KOPT-K1 (cell line): ENCODE results near the gene SLAMF1.
"Not testable (repeated sequence)": the region's sequence is repeated elsewhere in the genome, so short reads cannot be mapped to it uniquely, and the experiment has no call there.

Source experiments
- H3K27ac ChIP-seq: fragments of 200-600 bp; sonication (generic); 2 replicates; pipeline ENCODE4 v1.5.1; 2016; ENCODE audit warnings: antibody characterized with exemption, mild to moderate bottlenecking, low read depth, low read length; ENCODE audit not compliant: poor library complexity, severe bottlenecking
- H3K36me3 ChIP-seq: fragments of 200-600 bp; sonication (generic); 2 replicates; pipeline ENCODE4 v1.5.1; 2017; ENCODE audit warnings: antibody characterized with exemption, mild to moderate bottlenecking, low read length, moderate library complexity; ENCODE audit not compliant: insufficient read depth
- H3K9me3 ChIP-seq: fragments of 200-600 bp; sonication (generic); 2 replicates; pipeline ENCODE4 v1.5.1; 2017; ENCODE audit warnings: antibody characterized with exemption, low read length, mild to moderate bottlenecking; ENCODE audit not compliant: insufficient read depth, poor library complexity, severe bottlenecking

Gene SLAMF1

DNA sequence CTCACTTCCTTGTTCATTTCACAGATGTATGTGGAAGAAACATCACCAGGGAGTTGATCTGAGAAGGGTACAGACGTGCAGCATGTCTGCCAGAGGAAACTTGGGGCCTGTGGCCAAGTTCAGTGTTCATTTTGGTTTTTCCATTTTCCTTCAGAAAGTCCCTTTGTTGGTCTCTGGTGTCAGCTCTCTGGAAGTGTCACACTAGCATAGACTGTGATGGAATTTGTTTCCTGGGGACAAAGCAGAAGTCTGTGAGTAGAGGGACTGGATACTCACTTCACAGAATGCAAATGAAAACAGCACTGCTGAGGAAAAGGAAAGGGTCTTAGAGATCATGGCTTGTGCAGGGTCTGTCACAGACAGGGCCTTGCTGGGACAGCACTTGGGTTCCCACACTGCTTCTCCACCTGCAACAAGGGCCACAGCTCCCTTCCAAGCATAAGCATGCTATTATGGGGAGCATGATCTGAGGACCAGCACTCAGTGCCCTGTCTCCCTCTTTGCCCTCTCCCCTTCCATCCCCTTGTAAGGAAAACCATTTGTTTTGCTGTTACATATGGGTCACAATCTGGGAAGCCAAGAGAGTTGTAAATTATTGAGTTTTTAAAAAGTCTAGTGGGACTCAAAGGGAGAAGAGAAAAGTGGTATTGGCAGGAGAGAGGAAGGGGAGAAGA lies 36.1 kb downstream of the SLAMF1 start:
- H3K27ac ChIP-seq: peak overlapping the region; percentile 44
- no peaks in the 10 kb centered on the region for H3K9me3 ChIP-seq

GRCh38 chr1:160608941-160609340 lies 37.9 kb downstream of the SLAMF1 start:
- Histone ChIP-seq H3K27ac (peak overlapping the region; percentile 12), H3K9me3 (peaks cover 13% of the 10 kb centered on the region), H3K36me3 (peaks cover 12% of the 10 kb centered on the region; the same call in 1 of the 2 replicates)

More for the DNA sequence above, 36.1 kb downstream of the SLAMF1 start:
- peaks cover 12% of the 10 kb centered on the region; the same call in 1 of the 2 replicates for H3K36me3 ChIP-seq

- Histone ChIP-seq H3K27ac (peak overlapping the region; percentile 21), H3K36me3 (peaks cover 12% of the 10 kb centered on the region; the same call in 1 of the 2 replicates)
Observed at GRCh38 chr1:160608514-160608913, 38.3 kb downstream of the SLAMF1 start.

DNA sequence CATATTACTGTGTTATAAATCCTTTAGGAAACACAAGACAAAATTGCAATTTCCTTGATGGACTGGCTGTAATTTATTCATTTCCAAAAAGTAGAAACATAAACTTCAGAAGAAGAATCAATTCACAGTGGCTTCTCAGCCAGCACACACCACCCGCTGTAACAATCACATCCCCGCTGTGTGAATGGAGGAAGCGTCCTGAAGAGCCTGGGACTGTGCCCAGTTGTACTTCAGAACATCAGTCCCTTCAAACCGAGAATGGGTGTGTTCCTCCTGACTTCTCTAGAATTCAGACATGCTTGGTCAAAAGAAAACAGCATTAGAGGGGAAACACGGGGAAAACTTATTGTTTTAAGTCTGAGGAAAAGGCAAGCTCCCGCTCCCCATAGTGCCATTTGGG lies 38.8 kb downstream of the SLAMF1 start:
- peak overlapping the region; percentile 21 for H3K27ac ChIP-seq
- peaks cover 13% of the 10 kb centered on the region for H3K9me3 ChIP-seq
- H3K36me3 ChIP-seq: peaks cover 12% of the 10 kb centered on the region; the same call in 1 of the 2 replicates

More at GRCh38 chr1:160608514-160608913, 38.3 kb downstream of the SLAMF1 start:
- H3K9me3 ChIP-seq: peaks cover 13% of the 10 kb centered on the region

- Histone ChIP-seq H3K27ac (peak overlapping the region; percentile 58), H3K36me3 (peaks cover 12% of the 10 kb centered on the region; the same call in 1 of the 2 replicates), H3K9me3 (peaks cover 13% of the 10 kb centered on the region)
Observed at GRCh38 chr1:160607672-160608032, 39.2 kb downstream of the SLAMF1 start.

- Histone ChIP-seq H3K27ac (peak overlapping the region; percentile 58), H3K36me3 (peaks cover 12% of the 10 kb centered on the region; the same call in 1 of the 2 replicates), H3K9me3 (peaks cover 14% of the 10 kb centered on the region)
Observed at GRCh38 chr1:160607011-160607671, 39.7 kb downstream of the SLAMF1 start.

DNA sequence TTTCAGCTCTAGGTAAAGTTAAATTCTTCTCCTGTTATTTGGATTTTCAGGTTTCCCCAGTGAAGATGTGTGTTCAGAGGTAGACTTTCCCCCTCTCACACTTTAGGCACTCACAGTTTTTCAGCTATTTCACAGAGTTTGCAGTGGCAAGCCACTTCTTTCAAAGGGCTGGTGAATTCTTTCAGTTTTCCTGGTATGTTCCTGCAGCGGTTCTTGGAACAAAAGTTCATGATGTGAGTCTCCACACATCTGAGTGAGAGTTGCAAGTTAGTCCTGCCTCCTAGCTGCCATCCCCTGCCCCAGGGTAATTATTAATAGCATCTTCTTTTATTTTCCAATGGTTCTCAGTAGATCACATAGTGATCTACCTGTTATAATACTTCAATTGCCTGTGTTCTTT lies 40.2 kb downstream of the SLAMF1 start:
- Histone ChIP-seq H3K9me3 (peaks cover 20% of the 10 kb centered on the region), H3K27ac (peak overlapping the region; percentile 58), H3K36me3 (peaks cover 12% of the 10 kb centered on the region; the same call in 1 of the 2 replicates)

GRCh38 chr1:160605792-160606479 lies 40.9 kb downstream of the SLAMF1 start:
- Histone ChIP-seq H3K27ac (peak overlapping the region; percentile 58), H3K9me3 (peaks cover 26% of the 10 kb centered on the region)

GRCh38 chr1:160605205-160605604 lies 41.6 kb downstream of the SLAMF1 start:
- H3K36me3 ChIP-seq: peaks cover 7% of the 10 kb centered on the region; the same call in 1 of the 2 replicates
- peak overlapping the region; percentile 58 for H3K27ac ChIP-seq
- H3K9me3 ChIP-seq: peaks cover 32% of the 10 kb centered on the region

More at GRCh38 chr1:160605792-160606479, 40.9 kb downstream of the SLAMF1 start:
- H3K36me3 ChIP-seq: peaks cover 12% of the 10 kb centered on the region; the same call in 1 of the 2 replicates

DNA sequence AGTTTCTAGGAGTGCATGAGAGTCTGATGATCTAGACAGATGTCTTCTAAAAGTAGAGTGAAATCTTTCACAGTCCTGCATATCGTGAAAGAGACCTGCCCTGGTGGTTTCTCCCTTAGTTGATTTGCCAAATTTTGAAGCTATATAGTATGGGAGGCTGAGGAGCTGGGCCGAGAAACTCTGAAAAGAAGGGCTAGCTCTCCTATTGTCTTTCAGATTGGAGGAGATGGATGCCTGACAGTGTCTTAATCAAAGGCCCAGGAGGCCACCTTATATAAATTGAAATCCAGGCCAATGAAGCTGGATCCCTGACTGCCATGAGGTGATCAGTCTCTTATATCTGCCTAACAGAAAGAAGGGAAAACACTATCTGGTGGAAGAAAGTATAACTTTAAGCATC lies 49.1 kb downstream of the SLAMF1 start:
- Histone ChIP-seq H3K27ac (no peak overlapping the region), H3K36me3 (no peaks in the 10 kb centered on the region), H3K9me3 (peaks cover 36% of the 10 kb centered on the region)

GRCh38 chr1:160597051-160597450 lies 49.8 kb downstream of the SLAMF1 start:
- Histone ChIP-seq H3K9me3 (peaks cover 39% of the 10 kb centered on the region), H3K36me3 (no peaks in the 10 kb centered on the region), H3K27ac (no peak overlapping the region)

DNA sequence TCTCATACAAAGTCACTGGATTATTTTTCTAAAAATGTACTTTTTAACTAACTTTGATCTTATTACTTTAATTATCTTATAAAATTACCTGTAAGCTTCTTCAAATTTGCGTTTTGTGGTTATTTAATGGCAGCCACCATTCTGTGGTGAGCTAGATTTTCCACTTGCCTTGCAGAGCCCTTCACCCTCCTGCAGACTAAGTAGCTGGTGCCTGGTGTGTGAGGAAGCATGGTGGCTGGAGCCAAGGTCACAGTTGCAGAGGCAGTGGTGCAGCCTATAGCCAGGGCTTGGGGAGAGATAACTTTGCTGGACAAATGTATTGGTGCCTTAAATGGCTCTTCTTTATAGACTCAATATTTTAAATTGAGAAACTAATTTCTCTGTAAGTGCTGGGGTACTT lies 56.4 kb downstream of the SLAMF1 start:
- peaks cover 21% of the 10 kb centered on the region for H3K9me3 ChIP-seq
- no peaks in the 10 kb centered on the region for H3K36me3 ChIP-seq
- H3K27ac ChIP-seq: no peak overlapping the region

DNA sequence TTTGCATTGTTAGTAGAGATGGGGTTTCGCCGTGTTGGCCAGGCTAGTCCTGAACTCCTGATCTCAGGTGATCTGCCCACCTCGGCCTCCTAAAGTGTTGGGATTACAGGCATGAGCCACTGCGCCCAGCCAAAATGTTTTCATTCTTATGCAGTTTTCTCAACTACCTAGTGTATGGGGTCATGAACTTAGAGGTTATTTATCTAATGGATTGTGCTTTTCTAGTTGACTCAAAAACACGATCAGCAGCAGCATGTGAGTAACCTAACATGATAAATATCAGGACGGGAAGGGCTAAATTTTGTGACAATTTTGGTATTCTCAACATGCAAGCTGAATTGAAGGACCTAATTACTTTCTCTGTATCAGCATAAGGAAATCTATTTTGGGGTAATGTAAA lies 58.4 kb downstream of the SLAMF1 start:
- Histone ChIP-seq H3K9me3 (peaks cover 13% of the 10 kb centered on the region), H3K36me3 (no peaks in the 10 kb centered on the region), H3K27ac (no peak overlapping the region)

DNA sequence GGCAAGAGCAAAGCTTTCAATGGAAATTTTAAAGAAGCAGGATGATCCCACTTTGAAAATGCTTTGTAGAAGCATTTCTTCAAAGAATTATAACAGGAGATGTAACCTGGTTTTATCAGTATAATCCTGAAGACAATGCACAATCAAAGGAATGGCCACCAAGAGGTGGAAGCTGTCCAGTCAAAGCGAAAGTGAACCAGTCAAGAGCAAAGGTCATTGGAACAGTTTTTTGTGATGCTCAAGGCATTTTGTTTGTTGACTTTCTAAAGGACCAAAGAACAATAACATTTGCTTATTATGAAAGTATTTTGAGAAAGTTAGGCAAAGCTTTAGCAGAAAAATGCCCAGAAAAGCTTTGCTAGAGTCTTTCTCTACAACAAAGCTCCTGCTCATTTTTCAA lies 62.1 kb downstream of the SLAMF1 start:
- peaks cover 10% of the 10 kb centered on the region for H3K9me3 ChIP-seq
- no peak overlapping the region for H3K27ac ChIP-seq
- H3K36me3 ChIP-seq: no peaks in the 10 kb centered on the region

DNA sequence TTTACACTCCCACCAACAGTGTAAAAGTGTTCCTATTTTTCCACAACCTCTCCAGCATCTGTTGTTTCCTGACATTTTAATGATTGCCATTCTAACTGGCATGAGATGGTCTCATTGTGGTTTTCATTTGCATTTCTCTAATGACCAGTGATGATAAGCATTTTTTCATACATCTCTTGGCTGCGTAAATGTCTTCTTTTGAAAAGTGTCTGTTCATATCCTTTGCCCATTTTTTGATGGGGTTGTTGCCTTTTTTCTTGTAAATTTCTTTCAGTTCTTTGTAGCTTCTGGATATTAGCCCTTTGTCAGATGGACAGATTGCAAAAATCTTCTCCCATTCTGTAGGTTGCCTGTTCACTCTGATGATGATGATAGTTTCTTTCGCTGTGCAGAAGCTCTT lies 63.9 kb downstream of the SLAMF1 start:
- not testable (repeated sequence) for H3K36me3 ChIP-seq, H3K27ac ChIP-seq
- peaks cover 10% of the 10 kb centered on the region for H3K9me3 ChIP-seq
